Smooth muscle cell (in vitro differentiated cells): ENCODE results near the gene HAAO. TPM values are rescaled to one million over a fixed set of nuclear protein-coding genes. Genes with fewer than 3 reads are reported as not detected.

Experiments used
- DNase-seq: peaks from one replicate; lab custom pipeline; 2025; ENCODE audit not compliant: unreplicated experiment; lab: John Stamatoyannopoulos, UW
- H2AFZ ChIP-seq: fragments of 200-600 bp; sonication (generic); 2 replicates; pipeline ENCODE4 v1.6.0; 2016; ENCODE audit warnings: antibody characterized with exemption, low read depth, mild to moderate bottlenecking
- H3F3A ChIP-seq: fragments of 200-600 bp; sonication (generic); 2 replicates; pipeline ENCODE4 v1.6.0; 2017; ENCODE audit warnings: antibody characterized with exemption, low read depth
- H3K27ac ChIP-seq: fragments of 200-600 bp; sonication (generic); 2 replicates; pipeline ENCODE4 v1.5.1; 2016; ENCODE audit warnings: low read depth, mild to moderate bottlenecking
- H3K27me3 ChIP-seq: fragments of 200-600 bp; sonication (generic); 2 replicates; pipeline ENCODE4 v1.6.1; 2016; ENCODE audit warnings: low read depth, mild to moderate bottlenecking
- H3K36me3 ChIP-seq: fragments of 200-600 bp; sonication (generic); 2 replicates; pipeline ENCODE4 v1.5.1; 2016; ENCODE audit warnings: low read depth
- H3K4me1 ChIP-seq: fragments of 200-600 bp; sonication (generic); 2 replicates; pipeline ENCODE4 v1.5.1; 2016; ENCODE audit warnings: low read depth
- H3K4me2 ChIP-seq: fragments of 200-600 bp; sonication (generic); 2 replicates; pipeline ENCODE4 v1.6.0; 2016; ENCODE audit warnings: mild to moderate bottlenecking
- H3K4me3 ChIP-seq: fragments of 200-600 bp; sonication (generic); 2 replicates; pipeline ENCODE4 v1.5.1; 2016; ENCODE audit warnings: mild to moderate bottlenecking
- H3K79me2 ChIP-seq: fragments of 200-600 bp; sonication (generic); 2 replicates; pipeline ENCODE4 v1.6.0; 2016; ENCODE audit warnings: low read depth, mild to moderate bottlenecking
- H3K9ac ChIP-seq: fragments of 200-600 bp; sonication (generic); 2 replicates; pipeline ENCODE4 v1.6.0; 2016; ENCODE audit warnings: low read depth
- H3K9me3 ChIP-seq: fragments of 200-600 bp; sonication (generic); replicated peaks from 2 replicates; pipeline ENCODE4 v1.5.1; 2016; ENCODE audit warnings: low read depth
- H4K20me1 ChIP-seq: fragments of 200-600 bp; sonication (generic); 2 replicates; pipeline ENCODE4 v1.6.0; 2016; ENCODE audit warnings: low read depth
- WGBS: methylation state at CpG from one replicate; pipeline ENCODE4 v1.1.7; 2016; ENCODE audit warnings: low lambda C conversion rate; 5-methylcytosine and 5-hydroxymethylcytosine counted together
- polyA plus RNA-seq: library from polyadenylated mRNA; unstranded; fragments of >200 nt; fragmentation: Nextera tagmentation; extraction: Ambion mirVana; gene quantifications from 2 replicates; pipeline ENCODE4 v1.2.1, GENCODE V29; 2016
- total RNA-seq: library from RNA; depleted of rRNA; stranded (reverse); fragments of >200 nt; gene quantifications from 2 replicates; pipeline ENCODE4 v1.2.3, GENCODE V29; 2014
- TF ChIP-seq, protein P1 (sequence below): fragments of 200-600 bp; sonication (generic); IDR thresholded peaks from 2 replicates; pipeline ENCODE4 v1.5.1; 2017; ENCODE audit warnings: borderline replicate concordance, mild to moderate bottlenecking, antibody characterized with exemption; ENCODE audit not compliant: insufficient read depth, poor library complexity, severe bottlenecking

The HAAO gene
- total RNA-seq (4.5 and 7.1 TPM in 2 replicates), polyA plus RNA-seq (10.2 and 10.3 TPM in 2 replicates)

DNA sequence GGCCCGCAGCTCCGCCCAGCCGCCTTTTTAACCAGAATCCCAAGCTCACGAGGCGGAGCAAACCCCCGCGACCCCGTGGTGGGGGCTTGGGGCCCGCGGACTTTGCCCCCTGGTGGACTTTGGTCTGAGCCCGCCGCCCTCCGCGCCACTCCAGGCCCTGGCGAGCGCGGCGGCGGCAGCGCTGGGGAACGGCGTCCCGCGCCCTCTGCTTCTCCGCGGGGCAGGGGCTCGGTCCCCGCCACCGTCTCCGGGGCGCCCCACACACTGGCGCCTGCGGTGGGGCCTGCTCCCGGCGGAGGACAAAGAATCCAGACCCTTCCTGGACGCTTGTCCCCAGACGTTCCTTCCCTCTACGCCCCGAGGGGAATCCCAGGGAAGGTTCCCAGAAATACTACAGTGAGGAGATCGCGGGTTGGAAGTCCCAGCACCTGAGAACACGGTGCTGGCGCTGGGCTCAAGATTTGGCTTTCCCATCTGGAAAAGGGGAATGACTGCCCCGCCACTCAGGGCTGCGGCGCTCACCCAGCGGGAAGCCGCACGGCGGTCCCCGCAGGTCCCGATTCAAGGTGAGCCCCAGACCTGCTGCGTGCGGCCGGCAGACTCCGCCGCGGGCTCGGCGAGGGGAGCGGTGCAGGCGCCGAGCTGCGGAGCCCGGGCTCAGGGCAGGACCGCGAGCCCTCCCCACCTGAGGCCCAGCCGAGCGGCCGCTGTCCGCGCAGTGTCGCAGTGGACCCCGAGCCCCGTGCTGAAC lies at the start of gene HAAO:
HAAO (minus strand) TSS at position 1 of the 751 bp plus-strand sequence. CDS start 47 bp downstream, outside the sequence.
- 2% methylated on average over 64 of the region's 75 CpGs for WGBS
- H4K20me1 ChIP-seq: no peaks in the 10 kb centered on the region
- peaks cover 13% of the 10 kb centered on the region for H3F3A ChIP-seq
- no peaks in the 10 kb centered on the region for H3K36me3 ChIP-seq
- peaks cover 5% of the 10 kb centered on the region for H3K79me2 ChIP-seq
- peak within 1 kb of the TSS; percentile 73 for H3K9ac ChIP-seq
- peak within 1 kb of the TSS; percentile 91 for H3K4me2 ChIP-seq
- TF ChIP-seq, protein P1, sequence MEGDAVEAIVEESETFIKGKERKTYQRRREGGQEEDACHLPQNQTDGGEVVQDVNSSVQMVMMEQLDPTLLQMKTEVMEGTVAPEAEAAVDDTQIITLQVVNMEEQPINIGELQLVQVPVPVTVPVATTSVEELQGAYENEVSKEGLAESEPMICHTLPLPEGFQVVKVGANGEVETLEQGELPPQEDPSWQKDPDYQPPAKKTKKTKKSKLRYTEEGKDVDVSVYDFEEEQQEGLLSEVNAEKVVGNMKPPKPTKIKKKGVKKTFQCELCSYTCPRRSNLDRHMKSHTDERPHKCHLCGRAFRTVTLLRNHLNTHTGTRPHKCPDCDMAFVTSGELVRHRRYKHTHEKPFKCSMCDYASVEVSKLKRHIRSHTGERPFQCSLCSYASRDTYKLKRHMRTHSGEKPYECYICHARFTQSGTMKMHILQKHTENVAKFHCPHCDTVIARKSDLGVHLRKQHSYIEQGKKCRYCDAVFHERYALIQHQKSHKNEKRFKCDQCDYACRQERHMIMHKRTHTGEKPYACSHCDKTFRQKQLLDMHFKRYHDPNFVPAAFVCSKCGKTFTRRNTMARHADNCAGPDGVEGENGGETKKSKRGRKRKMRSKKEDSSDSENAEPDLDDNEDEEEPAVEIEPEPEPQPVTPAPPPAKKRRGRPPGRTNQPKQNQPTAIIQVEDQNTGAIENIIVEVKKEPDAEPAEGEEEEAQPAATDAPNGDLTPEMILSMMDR: peak; percentile 5
- peak within 1 kb of the TSS; percentile 56 for H2AFZ ChIP-seq
- peak within 1 kb of the TSS; percentile 61 for H3K4me3 ChIP-seq
- H3K27ac ChIP-seq: peak within 1 kb of the TSS; percentile 80
- DNase-seq: peak; percentile 49
- no peaks in the 10 kb centered on the region for H3K9me3 ChIP-seq
- peaks cover 11% of the 10 kb centered on the region for H3K4me1 ChIP-seq
- H3K27me3 ChIP-seq: no peaks in the 10 kb centered on the region

- no peaks in the 10 kb centered on the region for H3K9me3 ChIP-seq
- no peak overlapping the region for H3K4me2 ChIP-seq
- H3K36me3 ChIP-seq: no peaks in the 10 kb centered on the region
- no peaks in the 10 kb centered on the region for H3F3A ChIP-seq
- H3K27me3 ChIP-seq: no peaks in the 10 kb centered on the region
- no peak overlapping the region for H3K4me3 ChIP-seq
- 88% methylated on average over 5 of the region's 5 CpGs for WGBS
- peaks cover 13% of the 10 kb centered on the region for H3K4me1 ChIP-seq
- no peak overlapping the region for H3K9ac ChIP-seq
- H3K79me2 ChIP-seq: no peaks in the 10 kb centered on the region
- no peak overlapping the region for H3K27ac ChIP-seq
- DNase-seq: no peak
- TF ChIP-seq, protein P1: no peak
- H4K20me1 ChIP-seq: no peaks in the 10 kb centered on the region
- H2AFZ ChIP-seq: no peak overlapping the region
Measured at GRCh38 chr2:42841344-42841743, 49.0 kb upstream of the HAAO start.

DNA sequence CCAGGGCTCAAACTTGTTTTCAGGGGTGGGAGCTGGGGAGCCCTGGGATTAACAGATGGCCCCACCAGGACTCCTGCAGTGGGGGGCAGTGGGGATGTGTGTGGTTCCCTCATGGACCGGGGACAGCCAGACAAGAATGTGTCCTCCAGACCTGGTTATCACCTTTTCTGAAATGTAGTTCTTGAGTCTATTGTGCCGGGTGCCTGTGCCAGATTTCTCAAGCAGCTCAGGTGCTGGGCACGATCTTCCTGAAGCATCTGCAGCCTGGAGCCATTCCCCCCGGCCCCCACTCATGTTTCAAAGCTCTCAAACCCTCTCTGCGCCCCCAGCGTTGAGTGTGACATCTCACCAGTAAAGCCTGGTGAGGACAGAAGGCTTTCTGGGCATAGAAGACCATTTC lies 48.4 kb upstream of the HAAO start:
- DNase-seq: no peak
- TF ChIP-seq, protein P1: no peak
- 93% methylated on average over 6 of the region's 6 CpGs for WGBS

More for the DNA sequence above, 48.4 kb upstream of the HAAO start:
- peaks cover 13% of the 10 kb centered on the region for H3K4me1 ChIP-seq
- H3F3A ChIP-seq: no peaks in the 10 kb centered on the region
- no peak overlapping the region for H3K4me2 ChIP-seq
- no peaks in the 10 kb centered on the region for H3K79me2 ChIP-seq
- no peaks in the 10 kb centered on the region for H3K27me3 ChIP-seq
- no peak overlapping the region for H3K27ac ChIP-seq
- no peak overlapping the region for H3K9ac ChIP-seq
- no peaks in the 10 kb centered on the region for H3K9me3 ChIP-seq
- H2AFZ ChIP-seq: no peak overlapping the region
- H3K36me3 ChIP-seq: no peaks in the 10 kb centered on the region
- H4K20me1 ChIP-seq: no peaks in the 10 kb centered on the region
- H3K4me3 ChIP-seq: no peak overlapping the region
